GM21360 (cell line): ENCODE results near the gene RACGAP1.

Experiments
- ATAC-seq: cut with Tn5 transposase; IDR thresholded peaks from one replicate; pipeline ENCODE4 v1.9.1; 2021; ENCODE audit warnings: mild to moderate bottlenecking, moderate library complexity; ENCODE audit not compliant: unreplicated experiment

RACGAP1 gene

DNA sequence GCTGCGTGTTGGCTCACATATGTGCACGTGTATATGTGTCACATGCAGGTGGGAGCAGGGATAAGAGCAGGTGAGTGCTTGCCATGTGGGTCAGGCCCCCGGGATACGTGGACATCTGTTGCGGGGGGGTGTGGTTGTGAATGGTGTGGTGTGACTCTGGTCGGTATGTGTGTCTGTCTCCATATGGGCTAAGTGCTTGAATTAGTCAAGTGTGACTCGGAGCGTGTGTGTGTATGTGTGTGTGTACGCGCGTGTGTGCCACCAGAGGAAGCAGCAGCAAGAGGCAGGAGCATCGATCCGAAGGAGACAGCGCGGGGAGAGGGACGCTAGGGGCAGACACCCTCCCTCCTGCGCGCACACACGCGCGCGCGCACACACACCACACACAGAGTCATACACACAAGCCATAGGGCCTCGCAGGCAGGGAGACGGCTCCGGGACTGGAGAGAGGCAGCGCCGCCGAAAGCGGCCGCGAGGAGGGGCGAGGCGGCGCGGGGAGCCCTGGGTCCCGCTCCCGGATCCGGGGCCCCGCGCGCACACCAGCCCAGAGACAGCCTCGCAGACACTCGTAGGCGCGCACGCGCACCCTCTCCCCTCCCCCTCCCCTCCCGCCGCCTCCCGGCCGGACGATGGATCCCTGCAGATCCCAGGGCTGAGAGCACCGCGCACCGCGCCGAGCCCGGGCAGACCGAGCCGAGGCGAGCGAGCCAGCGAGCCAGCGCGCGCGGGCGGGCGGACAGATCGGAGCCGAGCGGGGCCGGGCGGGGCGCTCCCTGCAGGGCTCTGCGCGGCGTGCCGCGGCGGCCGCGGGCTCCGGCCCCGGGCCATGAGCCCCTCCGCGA lies 31.9 kb upstream of the RACGAP1 start, which contains the start of gene ASIC1:
TSS of gene ASIC1 (plus strand) at position 597 of the 842 bp plus-strand sequence. CDS start 1,171 bp downstream, outside the sequence.
- no peak for ATAC-seq

GRCh38 chr12:50056639-50056976 lies 31.3 kb upstream of the RACGAP1 start:
- no peak for ATAC-seq

DNA sequence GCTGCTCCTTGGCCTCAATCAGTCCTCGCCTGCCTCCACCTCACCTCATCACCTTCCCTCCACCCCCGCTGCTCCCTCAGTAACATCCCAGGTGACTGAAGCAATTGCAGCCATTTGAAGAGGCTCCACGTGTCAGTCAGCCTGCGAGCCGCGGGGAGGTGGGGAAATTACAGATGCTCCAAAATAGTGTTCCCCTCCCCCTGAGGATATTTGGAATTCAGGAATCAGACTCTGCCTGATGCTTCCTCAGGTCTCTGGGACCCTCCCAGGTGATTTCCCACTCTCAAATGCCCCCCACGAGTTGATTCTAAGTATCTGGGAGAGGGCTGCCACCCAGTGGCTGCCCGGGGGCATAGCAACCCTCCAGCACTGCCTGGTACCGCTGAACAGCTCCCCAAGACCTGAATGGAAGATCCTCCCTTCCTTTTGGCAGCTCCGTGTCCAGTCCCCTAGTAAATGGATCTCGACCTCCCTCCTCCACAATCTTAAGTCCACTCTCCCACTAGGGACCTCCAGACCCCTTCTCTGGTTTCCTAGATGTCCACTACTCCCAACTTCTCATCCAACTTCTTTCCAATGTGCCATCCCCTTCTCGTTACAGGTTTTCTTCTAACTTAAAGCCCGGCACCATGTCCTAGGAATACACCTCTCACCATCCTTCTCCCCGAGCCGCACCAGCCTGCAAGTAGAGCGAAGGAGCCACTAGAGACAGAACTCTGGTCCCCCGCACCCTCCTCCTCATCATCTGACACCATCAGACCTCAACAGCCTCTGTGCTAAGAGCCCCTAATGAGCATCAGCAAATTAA lies 30.7 kb upstream of the RACGAP1 start:
- no peak for ATAC-seq

GRCh38 chr12:50053583-50053982 lies 28.3 kb upstream of the RACGAP1 start:
- no peak for ATAC-seq

- ATAC-seq, result no peak
These were observed 27.7 kb upstream of the RACGAP1 start for GRCh38 chr12:50052964-50053363.

DNA sequence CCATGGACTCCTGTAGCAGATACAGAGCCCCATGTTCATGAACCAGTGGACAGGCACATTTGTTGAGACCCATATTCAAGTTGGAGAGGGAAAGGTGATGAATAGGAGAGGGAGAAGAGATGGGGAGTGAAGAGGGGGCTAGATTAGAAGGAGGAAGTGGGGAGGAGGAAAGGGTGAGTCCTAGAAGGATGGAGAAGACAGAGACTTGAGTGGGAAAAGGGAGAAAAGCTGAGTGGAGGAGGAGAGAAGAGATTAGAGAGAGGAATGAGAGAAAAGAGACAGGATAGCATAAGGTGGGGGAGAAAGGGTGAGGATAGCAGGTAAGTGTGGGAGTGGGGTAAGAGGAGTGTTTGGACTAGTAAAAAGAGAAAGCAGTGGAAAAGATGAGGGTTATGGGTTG lies 27.2 kb upstream of the RACGAP1 start:
- ATAC-seq, result no peak

DNA sequence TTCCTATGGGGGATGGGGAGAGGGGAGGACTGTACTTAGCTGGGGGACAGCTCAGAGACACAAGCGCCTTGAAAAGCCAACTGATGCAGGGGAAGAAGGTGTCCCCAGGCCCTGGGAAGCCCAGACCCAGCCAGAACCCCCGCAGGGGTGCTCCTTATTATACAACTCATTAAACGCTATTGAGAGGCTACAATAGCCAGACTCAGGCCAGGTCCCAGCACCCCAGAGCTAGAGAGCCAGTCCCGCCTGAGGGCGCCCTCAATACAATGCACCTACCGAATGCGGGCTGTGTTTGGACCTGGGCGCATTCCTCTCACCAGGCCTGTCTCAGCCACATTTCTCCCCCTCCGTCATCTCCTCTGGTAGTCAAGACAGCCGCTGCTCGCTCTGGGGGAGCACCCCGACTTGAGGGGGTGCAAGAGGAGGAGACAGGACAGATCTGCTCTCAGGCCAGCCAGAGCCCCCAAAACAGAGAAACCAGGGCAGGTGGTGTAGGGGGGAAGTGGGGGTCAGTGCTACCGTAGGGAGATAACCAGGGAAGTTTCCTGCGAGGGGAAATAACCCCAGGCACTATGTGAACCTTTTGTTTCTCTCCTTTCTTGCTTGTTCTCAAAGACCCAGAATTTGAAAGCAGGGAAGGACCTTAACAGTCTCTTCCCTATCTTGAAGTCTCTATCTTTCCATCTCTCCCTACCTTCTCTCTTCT lies 26.0 kb upstream of the RACGAP1 start:
- ATAC-seq, result no peak

DNA sequence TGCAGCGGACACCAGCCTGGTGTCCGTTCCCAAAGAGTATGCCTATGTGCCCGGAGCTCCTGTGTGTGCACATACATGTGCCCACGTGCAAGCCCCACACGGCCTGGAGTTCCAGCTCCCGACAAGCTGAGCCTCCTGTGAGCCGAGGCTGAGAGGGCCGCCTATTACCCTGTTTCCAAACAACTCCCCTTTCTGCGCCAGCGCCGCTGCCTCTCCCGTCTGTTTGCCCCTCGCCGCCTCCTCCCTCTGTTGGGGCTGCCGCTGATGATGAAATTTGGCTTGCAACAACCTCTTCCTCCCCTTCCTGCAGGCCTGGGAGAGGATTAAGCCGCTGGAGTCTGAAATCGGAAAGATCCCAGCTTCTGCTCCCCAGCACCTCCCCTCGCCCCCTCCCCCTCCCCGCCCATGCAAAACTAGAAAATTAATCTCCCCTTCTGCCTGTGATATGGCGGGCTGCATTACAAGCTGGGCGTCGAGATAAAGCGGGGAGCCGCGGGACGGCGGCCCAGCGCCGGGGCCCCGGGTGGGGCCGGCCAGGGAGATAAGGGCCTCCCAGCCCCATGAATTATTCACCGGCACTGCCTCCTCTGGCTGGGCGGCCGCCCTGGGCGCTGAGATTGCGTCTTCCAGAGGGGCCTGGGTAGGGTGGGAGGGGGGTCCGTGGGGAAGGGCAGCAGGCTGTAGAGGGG lies 25.3 kb upstream of the RACGAP1 start:
- no peak for ATAC-seq

- ATAC-seq, result no peak
These were observed 24.8 kb upstream of the RACGAP1 start for GRCh38 chr12:50050119-50050385.

- no peak for ATAC-seq
These were observed 24.2 kb upstream of the RACGAP1 start for GRCh38 chr12:50049254-50050118.

DNA sequence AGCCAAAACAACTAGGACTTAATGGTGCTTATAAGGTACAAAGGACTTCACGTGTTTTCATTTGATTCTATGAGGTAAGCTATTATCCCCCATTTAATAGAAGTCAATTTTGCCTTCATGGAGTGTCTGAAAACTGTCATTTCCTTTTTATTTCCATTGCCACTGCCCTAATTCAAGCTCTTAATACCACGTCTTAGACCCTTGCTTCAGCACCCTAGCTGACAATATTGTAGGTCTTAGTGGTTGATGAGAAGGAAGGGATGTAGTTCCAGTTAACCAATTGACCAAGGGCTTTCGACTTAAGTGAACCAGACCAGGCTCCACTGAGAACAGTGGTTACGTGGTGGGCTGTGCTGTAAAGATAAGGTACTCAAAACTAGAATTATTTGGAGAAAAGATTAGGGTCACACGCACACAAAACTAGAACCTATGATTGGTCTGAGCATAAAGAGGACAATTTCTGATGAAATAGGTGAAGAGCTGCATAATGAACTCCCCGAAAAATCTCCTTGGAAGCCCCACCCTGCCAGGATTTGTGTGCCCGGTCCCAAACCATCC lies 22.5 kb upstream of the RACGAP1 start:
- no peak for ATAC-seq

GRCh38 chr12:50043854-50044253 lies 18.6 kb upstream of the RACGAP1 start:
- ATAC-seq, result no peak

DNA sequence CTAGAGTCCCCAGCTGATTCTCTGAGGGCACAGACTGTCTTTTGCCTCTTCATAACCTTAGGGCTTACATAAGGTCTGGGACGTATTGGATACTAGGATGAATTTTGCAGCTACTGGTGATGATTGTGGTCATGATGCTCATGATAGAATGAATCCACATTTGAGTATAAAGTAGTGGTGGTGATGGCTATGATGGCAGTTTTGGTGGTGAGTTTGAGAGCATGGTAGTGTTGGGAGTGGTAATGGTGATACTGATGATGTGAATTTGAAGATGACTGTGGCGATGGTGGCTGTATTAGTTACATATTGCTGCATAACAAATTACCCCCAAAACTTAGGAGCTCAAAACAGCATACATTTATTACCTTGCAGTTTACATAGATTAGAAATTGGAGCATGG lies 18.0 kb upstream of the RACGAP1 start:
- ATAC-seq, result no peak

GRCh38 chr12:50042693-50043092 lies 17.4 kb upstream of the RACGAP1 start:
- no peak for ATAC-seq

- ATAC-seq, result no peak
These were observed 16.7 kb upstream of the RACGAP1 start for GRCh38 chr12:50041962-50042361.

DNA sequence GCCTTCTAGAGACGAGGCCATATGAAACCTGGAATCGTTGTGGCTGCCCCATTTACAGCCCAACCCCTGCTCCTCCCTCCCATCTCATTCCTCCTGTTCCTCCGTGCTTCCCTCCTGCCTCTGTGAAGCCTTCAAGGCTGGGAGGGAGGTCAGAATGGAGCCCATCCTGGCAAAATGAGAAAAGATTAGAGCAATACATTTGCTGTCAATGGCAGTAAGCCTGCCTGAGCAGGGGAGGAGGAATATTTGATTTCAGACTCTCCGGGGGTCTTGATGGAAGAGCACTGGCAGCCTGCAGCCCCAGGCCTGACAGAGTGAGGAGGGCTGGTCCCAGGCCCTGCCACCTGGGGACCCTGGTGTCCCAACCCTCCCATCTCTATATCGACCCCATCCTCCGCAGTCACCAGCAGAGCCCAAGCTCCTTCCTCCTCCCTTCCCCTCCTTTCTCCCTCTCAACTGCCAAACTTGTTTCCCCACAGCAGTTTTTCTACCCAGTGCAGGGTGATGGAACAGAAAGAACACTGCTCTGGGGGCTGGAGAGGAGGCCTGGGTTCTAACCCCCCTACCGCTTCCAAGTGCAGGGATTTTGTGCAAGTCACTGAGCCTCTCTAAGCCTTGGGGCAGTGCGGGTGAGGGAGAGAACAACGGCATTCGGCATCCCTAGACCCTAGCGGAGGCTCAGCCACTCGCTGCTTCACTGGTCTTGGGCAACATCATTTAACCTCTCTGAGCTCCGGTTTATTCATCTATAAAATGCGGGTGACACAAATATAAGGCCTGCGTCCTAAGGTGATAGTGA lies 16.0 kb upstream of the RACGAP1 start:
- no peak for ATAC-seq

DNA sequence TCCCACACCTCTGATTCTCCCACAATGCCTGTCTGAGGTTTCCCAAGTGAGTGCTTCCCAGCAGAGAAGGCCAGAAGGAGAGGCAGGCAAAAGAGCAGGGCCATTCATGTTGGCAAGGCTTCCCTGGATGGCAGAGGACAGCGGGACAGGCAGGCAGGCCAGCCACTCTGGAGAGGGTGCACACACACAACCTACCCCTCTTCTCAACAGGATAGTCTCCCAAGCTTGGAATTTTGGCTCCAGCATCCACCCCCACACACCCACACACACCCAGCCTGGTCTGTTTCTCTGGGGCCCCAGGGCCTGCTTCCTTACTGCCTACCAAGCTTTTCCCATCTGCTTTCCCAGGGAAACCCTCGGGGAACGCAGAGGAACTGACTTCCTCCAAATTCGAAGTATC lies 15.4 kb upstream of the RACGAP1 start:
- ATAC-seq, result no peak

- no peak for ATAC-seq
These were observed 14.0 kb upstream of the RACGAP1 start for GRCh38 chr12:50039151-50039835.

GRCh38 chr12:50038336-50038735 lies 13.0 kb upstream of the RACGAP1 start:
- no peak for ATAC-seq
